Ishikawa (cell line): ENCODE data around the gene IL2RA.

Experiments used
- CEBPB ChIP-seq: IDR thresholded peaks from 2 replicates; pipeline ENCODE4 v1.6.1; 2012
- EGR1 ChIP-seq: IDR thresholded peaks from 2 replicates; pipeline ENCODE4 v1.6.1; 2012
- EP300 ChIP-seq: IDR thresholded peaks from 2 replicates; pipeline ENCODE4 v1.6.1; 2012; ENCODE audit warnings: borderline replicate concordance
- FOXM1 ChIP-seq: IDR thresholded peaks from 2 replicates; pipeline ENCODE4 v1.6.1; 2012; ENCODE audit warnings: low read depth, borderline replicate concordance
- REST ChIP-seq: IDR thresholded peaks from 2 replicates; pipeline ENCODE4 v1.6.1; 2012; ENCODE audit warnings: low read depth, mild to moderate bottlenecking
- TEAD4 ChIP-seq: IDR thresholded peaks from 2 replicates; pipeline ENCODE4 v1.6.1; 2012
- YY1 ChIP-seq: IDR thresholded peaks from 2 replicates; pipeline ENCODE4 v1.6.1; 2012; ENCODE audit warnings: low read depth

- TF ChIP-seq EP300 (no peak), YY1 (no peak), CEBPB (no peak), TEAD4 (no peak), REST (no peak), FOXM1 (no peak), EGR1 (no peak)
Observed at GRCh38 chr10:5987747-5988146, 74.4 kb downstream of the IL2RA start.
